Measurements from ENCODE around the gene UNC80. TPM values are rescaled to one million over a fixed set of nuclear protein-coding genes. Genes with fewer than 3 reads are reported as not detected.

UNC80 gene
- total RNA-seq, 1 donor from 2014 or later: 0.05 TPM

DNA sequence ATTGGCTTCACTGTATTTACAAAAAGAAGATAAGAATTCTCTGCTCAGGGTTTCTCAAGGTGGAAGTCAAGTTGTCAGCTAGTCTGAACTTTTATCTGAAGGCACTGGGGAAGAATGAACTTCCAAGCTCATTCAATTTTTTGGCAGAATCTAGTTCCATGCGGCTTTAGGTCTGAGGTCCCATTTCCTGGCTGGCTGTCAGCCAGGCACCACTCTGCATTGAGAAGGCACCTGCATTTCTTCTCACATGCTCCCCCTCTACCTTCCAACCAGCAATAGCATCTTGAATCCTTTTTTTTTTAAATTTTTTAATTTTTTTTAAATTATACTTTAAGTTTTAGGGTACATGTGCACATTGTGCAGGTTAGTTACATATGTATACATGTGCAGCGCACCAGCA lies 184.6 kb downstream of the UNC80 start:
- peaks cover 3% of the 10 kb centered on the region for H3K4me1 Mint-ChIP-seq (ENCODE audit: unreplicated experiment)
- H3K27ac Mint-ChIP-seq (ENCODE audit: unreplicated experiment): no peak overlapping the region
- H3K9me3 Mint-ChIP-seq (ENCODE audit: unreplicated experiment): no peaks in the 10 kb centered on the region
- H3K4me3 Mint-ChIP-seq (ENCODE audit: unreplicated experiment): no peak overlapping the region
- H3K27me3 Mint-ChIP-seq (ENCODE audit: unreplicated experiment): peaks cover 1% of the 10 kb centered on the region
- DNase-seq (ENCODE audit: low spot score): no peak
- no peaks in the 10 kb centered on the region for H3K36me3 Mint-ChIP-seq (ENCODE audit: low read depth, unreplicated experiment)
- TF ChIP-seq, protein P1, sequence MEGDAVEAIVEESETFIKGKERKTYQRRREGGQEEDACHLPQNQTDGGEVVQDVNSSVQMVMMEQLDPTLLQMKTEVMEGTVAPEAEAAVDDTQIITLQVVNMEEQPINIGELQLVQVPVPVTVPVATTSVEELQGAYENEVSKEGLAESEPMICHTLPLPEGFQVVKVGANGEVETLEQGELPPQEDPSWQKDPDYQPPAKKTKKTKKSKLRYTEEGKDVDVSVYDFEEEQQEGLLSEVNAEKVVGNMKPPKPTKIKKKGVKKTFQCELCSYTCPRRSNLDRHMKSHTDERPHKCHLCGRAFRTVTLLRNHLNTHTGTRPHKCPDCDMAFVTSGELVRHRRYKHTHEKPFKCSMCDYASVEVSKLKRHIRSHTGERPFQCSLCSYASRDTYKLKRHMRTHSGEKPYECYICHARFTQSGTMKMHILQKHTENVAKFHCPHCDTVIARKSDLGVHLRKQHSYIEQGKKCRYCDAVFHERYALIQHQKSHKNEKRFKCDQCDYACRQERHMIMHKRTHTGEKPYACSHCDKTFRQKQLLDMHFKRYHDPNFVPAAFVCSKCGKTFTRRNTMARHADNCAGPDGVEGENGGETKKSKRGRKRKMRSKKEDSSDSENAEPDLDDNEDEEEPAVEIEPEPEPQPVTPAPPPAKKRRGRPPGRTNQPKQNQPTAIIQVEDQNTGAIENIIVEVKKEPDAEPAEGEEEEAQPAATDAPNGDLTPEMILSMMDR (IDR thresholded peaks at IDR 0.05; ENCODE audit: unreplicated experiment): no peak

- no peaks in the 10 kb centered on the region for H3K36me3 Mint-ChIP-seq (ENCODE audit: low read depth, unreplicated experiment)
- H3K27ac Mint-ChIP-seq (ENCODE audit: unreplicated experiment): no peak overlapping the region
- TF ChIP-seq, protein P1 (IDR thresholded peaks at IDR 0.05; ENCODE audit: unreplicated experiment): no peak
- H3K4me3 Mint-ChIP-seq (ENCODE audit: unreplicated experiment): no peak overlapping the region
- no peaks in the 10 kb centered on the region for H3K9me3 Mint-ChIP-seq (ENCODE audit: unreplicated experiment)
- H3K4me1 Mint-ChIP-seq (ENCODE audit: unreplicated experiment): peaks cover 3% of the 10 kb centered on the region
- no peak for DNase-seq (ENCODE audit: low spot score)
- H3K27me3 Mint-ChIP-seq (ENCODE audit: unreplicated experiment): peaks cover 1% of the 10 kb centered on the region
These were observed 186.4 kb downstream of the UNC80 start for GRCh38 chr2:209958016-209958415.

DNA sequence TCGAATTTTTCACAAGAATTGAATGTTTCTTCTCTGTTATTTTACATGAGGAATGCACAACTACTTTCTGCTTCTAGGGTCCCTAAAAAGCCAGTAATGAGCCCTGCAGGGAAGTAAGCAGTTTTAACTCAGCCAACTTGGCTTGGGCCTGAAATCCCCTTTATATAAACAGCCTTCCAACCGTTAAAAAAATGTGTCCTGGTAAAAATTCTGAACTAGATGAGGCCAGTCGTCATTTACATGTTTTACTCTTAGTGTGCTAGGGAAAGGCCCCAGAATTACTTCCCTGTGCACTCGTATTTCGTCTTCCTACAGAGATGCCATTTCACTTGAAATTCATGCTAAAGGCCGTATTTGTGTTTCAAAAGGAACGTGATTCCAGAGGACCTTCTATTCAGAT lies 188.4 kb downstream of the UNC80 start:
- Mint-ChIP-seq H3K4me3 (ENCODE audit: unreplicated experiment) (no peak overlapping the region), H3K27me3 (ENCODE audit: unreplicated experiment) (peaks cover 1% of the 10 kb centered on the region), H3K9me3 (ENCODE audit: unreplicated experiment) (no peaks in the 10 kb centered on the region), H3K4me1 (ENCODE audit: unreplicated experiment) (peaks cover 3% of the 10 kb centered on the region), H3K27ac (ENCODE audit: unreplicated experiment) (no peak overlapping the region), H3K36me3 (ENCODE audit: low read depth, unreplicated experiment) (no peaks in the 10 kb centered on the region)
- no peak for DNase-seq (ENCODE audit: low spot score)
- TF ChIP-seq, protein P1 (IDR thresholded peaks at IDR 0.05; ENCODE audit: unreplicated experiment): no peak

DNA sequence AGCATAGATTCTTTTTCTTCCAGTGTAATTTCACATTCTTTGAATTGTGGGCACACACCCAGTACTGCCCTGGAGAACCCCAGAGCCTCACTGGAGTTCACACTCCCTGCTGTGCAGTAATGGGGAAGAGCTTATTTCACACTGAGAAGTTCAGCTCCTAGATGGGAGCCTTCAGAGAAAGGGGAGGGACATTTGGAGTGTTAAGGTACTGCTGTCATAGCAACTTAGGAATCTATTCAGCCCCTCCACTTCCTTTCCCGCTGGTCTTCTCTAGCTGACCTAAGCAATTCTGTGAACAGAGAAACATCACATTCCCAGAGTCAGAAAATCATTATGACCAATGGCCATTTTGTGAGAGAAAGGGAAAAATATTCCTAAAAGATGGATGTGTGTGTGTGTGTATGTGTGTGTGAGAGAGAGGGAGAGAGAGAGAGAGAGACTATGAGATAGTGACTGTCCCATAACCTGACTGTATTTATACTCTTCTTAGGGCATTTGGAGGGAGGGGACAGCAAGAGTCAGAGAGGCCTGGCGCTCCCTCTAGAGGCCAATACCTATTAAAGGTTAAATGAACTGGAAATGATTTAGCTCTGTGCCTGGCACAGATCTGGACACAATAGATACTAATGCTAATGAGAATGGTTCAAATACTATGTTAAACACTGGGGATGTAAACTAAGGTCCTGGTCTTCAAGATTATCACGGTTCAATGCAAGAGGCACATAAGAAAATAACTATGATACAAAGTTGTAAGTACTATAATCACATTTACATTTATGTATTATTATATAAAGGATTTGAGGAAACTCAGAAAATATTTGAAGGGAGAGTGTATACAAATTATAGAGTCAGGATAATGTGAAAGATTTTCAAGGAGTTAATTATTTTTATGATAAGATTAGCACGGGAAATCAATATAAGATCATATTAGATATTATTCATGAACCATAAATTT lies 189.3 kb downstream of the UNC80 start:
- DNase-seq (ENCODE audit: low spot score): peak; percentile 62
- Mint-ChIP-seq H3K4me3 (ENCODE audit: unreplicated experiment) (no peak overlapping the region), H3K36me3 (ENCODE audit: low read depth, unreplicated experiment) (no peaks in the 10 kb centered on the region), H3K27me3 (ENCODE audit: unreplicated experiment) (no peaks in the 10 kb centered on the region), H3K27ac (ENCODE audit: unreplicated experiment) (peak overlapping the region; percentile 83), H3K4me1 (ENCODE audit: unreplicated experiment) (peaks cover 3% of the 10 kb centered on the region), H3K9me3 (ENCODE audit: unreplicated experiment) (no peaks in the 10 kb centered on the region)
- TF ChIP-seq, protein P1 (IDR thresholded peaks at IDR 0.05; ENCODE audit: unreplicated experiment): peak; percentile 67

GRCh38 chr2:209965723-209966122 lies 194.1 kb downstream of the UNC80 start:
- TF ChIP-seq, protein P1 (IDR thresholded peaks at IDR 0.05; ENCODE audit: unreplicated experiment): no peak
- Mint-ChIP-seq H3K36me3 (ENCODE audit: low read depth, unreplicated experiment) (no peaks in the 10 kb centered on the region), H3K4me1 (ENCODE audit: unreplicated experiment) (peaks cover 3% of the 10 kb centered on the region), H3K27me3 (ENCODE audit: unreplicated experiment) (no peaks in the 10 kb centered on the region), H3K27ac (ENCODE audit: unreplicated experiment) (no peak overlapping the region), H3K4me3 (ENCODE audit: unreplicated experiment) (no peak overlapping the region), H3K9me3 (ENCODE audit: unreplicated experiment) (no peaks in the 10 kb centered on the region)
- no peak for DNase-seq (ENCODE audit: low spot score)
